Endothelial cell of coronary artery (primary cell): ENCODE results near the gene PIK3C2B. TPM values are rescaled to one million over a fixed set of nuclear protein-coding genes. Genes with fewer than 3 reads are reported as not detected.

ENCODE experiments used
- total RNA-seq: library from RNA; depleted of rRNA; stranded (reverse); fragments of >200 nt; gene quantifications from 2 replicates; pipeline ENCODE4 v1.2.3, GENCODE V29; 2014

PIK3C2B gene
- 25.1 and 32.3 TPM in 2 replicates for total RNA-seq

GRCh38 chr1:204494281-204495077 is at the start of gene PIK3C2B:
Gene PIK3C2B, minus strand, starts transcription at chr1:204494805. Its CDS starts 25,003 bp downstream, at chr1:204469802.

DNA sequence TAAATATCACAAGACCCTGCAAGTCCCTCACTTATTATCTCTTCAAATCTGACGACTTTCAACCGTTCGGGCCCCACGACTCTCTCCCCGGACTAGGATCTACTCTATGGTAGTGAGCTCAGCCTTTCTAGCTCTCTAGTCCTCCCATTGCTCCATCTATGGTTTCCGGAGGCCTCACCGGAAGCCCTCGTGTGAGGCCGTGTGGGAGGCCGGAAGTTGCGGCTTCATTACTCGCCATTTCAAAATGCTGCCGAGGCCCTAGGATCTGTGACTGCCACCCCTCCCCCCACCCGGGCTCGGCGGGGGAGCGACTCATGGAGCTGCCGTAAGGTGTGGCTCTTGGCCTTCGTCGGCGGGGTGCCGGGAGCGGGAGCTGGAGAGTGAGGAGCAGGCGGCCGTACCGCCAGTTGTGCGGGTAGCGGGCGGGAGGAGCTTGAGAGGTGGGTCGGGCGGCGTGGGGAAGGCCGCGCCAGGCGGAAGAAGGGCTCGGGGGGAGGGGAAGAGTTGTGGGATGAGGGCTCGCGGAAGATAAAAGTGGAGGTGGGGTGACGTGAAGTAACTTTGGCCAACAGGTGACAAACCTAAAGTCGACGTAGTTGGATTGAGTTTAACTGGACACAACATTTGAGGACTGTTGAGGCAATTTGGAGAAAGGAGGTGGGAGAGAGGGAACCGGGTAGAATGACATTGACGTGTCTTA is 21.7 kb upstream of the PIK3C2B start, which contains the start of gene MDM4:
Gene MDM4, plus strand, starts transcription at position 227 of the 700 bp plus-strand sequence. CDS start 9,113 bp downstream, outside the sequence.

Other genes with a start within 250 kb of the PIK3C2B start
- gene PLEKHA6, start 134.9 kb downstream of the PIK3C2B start, total RNA-seq, result 2.9 and 5.0 TPM in 2 replicates
- 23.8 and 27.4 TPM in 2 replicates for gene PPP1R15B, start 83.0 kb downstream of the PIK3C2B start, total RNA-seq
- gene MDM4, start 21.6 kb upstream of the PIK3C2B start, total RNA-seq, result 15.0 and 29.6 TPM in 2 replicates
- gene LRRN2, start 190.9 kb upstream of the PIK3C2B start, total RNA-seq, result not detected in 2 replicates